ENCODE measurements around the gene OR8G1.

The OR8G1 gene

GRCh38 chr11:124240621-124241397 lies at the start of gene OR8G1:
TSS of gene OR8G1 (plus strand) at chr11:124241095. CDS start at chr11:124249676, 8,581 bp downstream.
- TF ChIP-seq CTCF (IDR thresholded peaks at IDR 0.05; ENCODE audit: borderline replicate concordance, control extremely low read depth, extremely low read depth, insufficient read depth, missing control alignments): no peak
- DNase-seq (ENCODE audit: low spot score): no peak
- in situ Hi-C loops (cut with MboI; ENCODE audit: low sequenced_read_pairs, unreplicated experiment): no loop called here

GRCh38 chr11:124193221-124194010 lies 47.5 kb upstream of the OR8G1 start:
- TF ChIP-seq CTCF (IDR thresholded peaks at IDR 0.05; ENCODE audit: borderline replicate concordance, control extremely low read depth, extremely low read depth, insufficient read depth, missing control alignments): no peak
- no peak for DNase-seq (ENCODE audit: low spot score)
- in situ Hi-C loops (cut with MboI; ENCODE audit: low sequenced_read_pairs, unreplicated experiment): loop anchor here (10.0 kb wide), 1 partner anchor 119 kb away; no protein-coding TSS in a partner anchor

GRCh38 chr11:124194293-124195188 lies 46.4 kb upstream of the OR8G1 start:
- no peak for DNase-seq (ENCODE audit: low spot score)
- no peak for TF ChIP-seq CTCF (IDR thresholded peaks at IDR 0.05; ENCODE audit: borderline replicate concordance, control extremely low read depth, extremely low read depth, insufficient read depth, missing control alignments)
- in situ Hi-C loops (cut with MboI; ENCODE audit: low sequenced_read_pairs, unreplicated experiment): loop anchor here (10.0 kb wide), 1 partner anchor 120 kb away; no protein-coding TSS in a partner anchor

GRCh38 chr11:124195189-124195734 lies 45.6 kb upstream of the OR8G1 start:
- peak; percentile 49 for DNase-seq (ENCODE audit: low spot score)
- TF ChIP-seq CTCF (IDR thresholded peaks at IDR 0.05; ENCODE audit: borderline replicate concordance, control extremely low read depth, extremely low read depth, insufficient read depth, missing control alignments): peak; percentile 61
- in situ Hi-C loops (cut with MboI; ENCODE audit: low sequenced_read_pairs, unreplicated experiment): loop anchor here (10.0 kb wide), 1 partner anchor 120 kb away; no protein-coding TSS in a partner anchor

GRCh38 chr11:124197999-124198398 lies 42.9 kb upstream of the OR8G1 start:
- TF ChIP-seq CTCF (IDR thresholded peaks at IDR 0.05; ENCODE audit: borderline replicate concordance, control extremely low read depth, extremely low read depth, insufficient read depth, missing control alignments): no peak
- no peak for DNase-seq (ENCODE audit: low spot score)
- in situ Hi-C loops (cut with MboI; ENCODE audit: low sequenced_read_pairs, unreplicated experiment): loop anchor here (10.0 kb wide), 1 partner anchor 123 kb away; no protein-coding TSS in a partner anchor

All from GM13976 (cell line).